Uterus (tissue), 2 donors: ENCODE measurements around the gene NAA15.

ENCODE experiments used
- POLR2A ChIP-seq, 2 donors: fragments of 450-650 bp; IDR thresholded peaks; one replicate each; pipeline ENCODE4 v1.6.1; 2016; ENCODE audit warnings: antibody characterized with exemption in 2 of 2, mild to moderate bottlenecking in 1 of 2, moderate library complexity in 1 of 2
- TF ChIP-seq, protein P1 (sequence below), 4 experiments: fragments of 200-600 bp in 2 of 4; fragments of 450-650 bp in 2 of 4; sonication (generic) in 2 of 4; IDR thresholded peaks; one replicate each; pipeline ENCODE4 v1.5.1; 2016 to 2019; ENCODE audit warnings: antibody characterized with exemption in 4 of 4, mild to moderate bottlenecking in 2 of 4, moderate library complexity in 1 of 4

DNA sequence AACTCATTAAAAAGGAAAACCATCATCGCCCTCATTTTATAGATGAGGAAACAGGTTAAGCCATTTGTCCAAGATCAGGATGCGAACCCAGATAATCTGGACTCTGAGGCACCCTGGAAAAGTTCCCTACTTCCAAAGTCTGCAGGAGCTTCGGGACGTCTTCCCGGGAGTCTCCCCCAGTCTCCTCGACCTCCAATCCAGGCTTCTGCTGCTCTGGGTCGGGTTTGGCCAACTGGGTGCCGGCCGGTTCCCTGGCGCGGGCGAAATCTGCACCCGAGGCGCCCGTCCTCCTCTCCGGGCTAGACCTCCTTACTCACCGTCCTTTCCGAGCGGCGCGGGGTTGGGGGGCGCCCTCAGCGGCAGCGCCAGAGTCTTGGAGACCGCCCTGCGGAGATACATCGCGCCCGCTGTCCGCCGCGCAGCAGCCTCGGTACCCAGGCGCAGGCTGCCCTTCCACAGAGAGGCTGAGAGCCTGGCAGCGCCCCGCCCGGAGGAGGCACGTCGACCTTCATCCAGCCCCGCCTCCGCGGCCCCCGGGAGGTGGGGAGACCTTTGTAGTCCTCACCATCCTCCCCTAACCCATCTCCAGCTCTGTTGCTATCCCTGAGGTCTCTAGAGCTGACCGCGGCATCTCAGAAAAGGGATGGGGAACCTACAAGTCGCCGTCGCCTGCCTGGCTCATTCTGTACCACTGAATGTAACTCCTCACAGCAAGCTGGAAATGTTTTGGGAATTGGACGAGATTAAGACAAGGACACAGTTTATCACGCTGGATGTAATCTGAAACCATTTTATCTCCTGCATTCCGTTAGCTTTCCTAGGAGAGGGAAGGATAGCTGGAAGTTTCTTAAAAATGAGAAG is 21.3 kb upstream of the NAA15 start, which contains the start of gene MGARP:
- TF ChIP-seq, protein P1, sequence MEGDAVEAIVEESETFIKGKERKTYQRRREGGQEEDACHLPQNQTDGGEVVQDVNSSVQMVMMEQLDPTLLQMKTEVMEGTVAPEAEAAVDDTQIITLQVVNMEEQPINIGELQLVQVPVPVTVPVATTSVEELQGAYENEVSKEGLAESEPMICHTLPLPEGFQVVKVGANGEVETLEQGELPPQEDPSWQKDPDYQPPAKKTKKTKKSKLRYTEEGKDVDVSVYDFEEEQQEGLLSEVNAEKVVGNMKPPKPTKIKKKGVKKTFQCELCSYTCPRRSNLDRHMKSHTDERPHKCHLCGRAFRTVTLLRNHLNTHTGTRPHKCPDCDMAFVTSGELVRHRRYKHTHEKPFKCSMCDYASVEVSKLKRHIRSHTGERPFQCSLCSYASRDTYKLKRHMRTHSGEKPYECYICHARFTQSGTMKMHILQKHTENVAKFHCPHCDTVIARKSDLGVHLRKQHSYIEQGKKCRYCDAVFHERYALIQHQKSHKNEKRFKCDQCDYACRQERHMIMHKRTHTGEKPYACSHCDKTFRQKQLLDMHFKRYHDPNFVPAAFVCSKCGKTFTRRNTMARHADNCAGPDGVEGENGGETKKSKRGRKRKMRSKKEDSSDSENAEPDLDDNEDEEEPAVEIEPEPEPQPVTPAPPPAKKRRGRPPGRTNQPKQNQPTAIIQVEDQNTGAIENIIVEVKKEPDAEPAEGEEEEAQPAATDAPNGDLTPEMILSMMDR (IDR thresholded peaks at IDR 0.05), result no peak
- TF ChIP-seq POLR2A (IDR thresholded peaks at IDR 0.05), result no peak
